GM21390 (cell line): ENCODE measurements around the gene ATP8B4.

Source experiments
- ATAC-seq: cut with Tn5 transposase; IDR thresholded peaks from one replicate; pipeline ENCODE4 v1.9.1; 2021; ENCODE audit not compliant: unreplicated experiment

The ATP8B4 gene

GRCh38 chr15:49900006-49900902 lies 218.8 kb downstream of the ATP8B4 start:
- ATAC-seq: no peak

GRCh38 chr15:49898575-49899283 lies 220.3 kb downstream of the ATP8B4 start:
- no peak for ATAC-seq

- ATAC-seq: no peak
Observed at GRCh38 chr15:49898097-49898496, 220.9 kb downstream of the ATP8B4 start.

- no peak for ATAC-seq
Observed at GRCh38 chr15:49895347-49896223, 223.4 kb downstream of the ATP8B4 start.

GRCh38 chr15:49890689-49891088 lies 228.3 kb downstream of the ATP8B4 start:
- no peak for ATAC-seq

GRCh38 chr15:49889536-49889935 lies 229.5 kb downstream of the ATP8B4 start:
- no peak for ATAC-seq

- ATAC-seq: no peak
Observed at GRCh38 chr15:49888734-49889133, 230.3 kb downstream of the ATP8B4 start.

GRCh38 chr15:49888323-49888693 lies 230.7 kb downstream of the ATP8B4 start:
- no peak for ATAC-seq

GRCh38 chr15:49887659-49888322 lies 231.2 kb downstream of the ATP8B4 start:
- no peak for ATAC-seq

- no peak for ATAC-seq
Observed at GRCh38 chr15:49883121-49883520, 235.9 kb downstream of the ATP8B4 start.

- no peak for ATAC-seq
Observed at GRCh38 chr15:49881866-49882265, 237.2 kb downstream of the ATP8B4 start.

GRCh38 chr15:49881433-49881832 lies 237.6 kb downstream of the ATP8B4 start:
- no peak for ATAC-seq

- no peak for ATAC-seq
Observed at GRCh38 chr15:49877873-49878521, 241.0 kb downstream of the ATP8B4 start.

GRCh38 chr15:49877117-49877872 lies 241.7 kb downstream of the ATP8B4 start:
- no peak for ATAC-seq

GRCh38 chr15:49876401-49877038 lies 242.5 kb downstream of the ATP8B4 start:
- ATAC-seq: no peak

- ATAC-seq: peak; percentile 57
Observed at GRCh38 chr15:49875392-49875791, 243.6 kb downstream of the ATP8B4 start.

- no peak for ATAC-seq
Observed at GRCh38 chr15:49870472-49870871, 248.6 kb downstream of the ATP8B4 start.

GRCh38 chr15:49868348-49868747 lies 250.7 kb downstream of the ATP8B4 start:
- ATAC-seq: no peak
